CD1c-positive myeloid dendritic cell (primary cell): Measurements from ENCODE around the gene YBX1.
A peak's percentile ranks its signal among the peaks of the same experiment; 100 is the strongest.
"Not testable (repeated sequence)": the region's sequence is repeated elsewhere in the genome, so short reads cannot be mapped to it uniquely, and the experiment has no call there.

Experiments
- DNase-seq: peaks from one replicate; pipeline ENCODE4 v3.0.0-alpha.2; 2016; ENCODE audit errors: extremely low spot score

YBX1 gene

GRCh38 chr1:42689912-42690311 lies 7.7 kb downstream of the YBX1 start:
- DNase-seq, result no peak

DNA sequence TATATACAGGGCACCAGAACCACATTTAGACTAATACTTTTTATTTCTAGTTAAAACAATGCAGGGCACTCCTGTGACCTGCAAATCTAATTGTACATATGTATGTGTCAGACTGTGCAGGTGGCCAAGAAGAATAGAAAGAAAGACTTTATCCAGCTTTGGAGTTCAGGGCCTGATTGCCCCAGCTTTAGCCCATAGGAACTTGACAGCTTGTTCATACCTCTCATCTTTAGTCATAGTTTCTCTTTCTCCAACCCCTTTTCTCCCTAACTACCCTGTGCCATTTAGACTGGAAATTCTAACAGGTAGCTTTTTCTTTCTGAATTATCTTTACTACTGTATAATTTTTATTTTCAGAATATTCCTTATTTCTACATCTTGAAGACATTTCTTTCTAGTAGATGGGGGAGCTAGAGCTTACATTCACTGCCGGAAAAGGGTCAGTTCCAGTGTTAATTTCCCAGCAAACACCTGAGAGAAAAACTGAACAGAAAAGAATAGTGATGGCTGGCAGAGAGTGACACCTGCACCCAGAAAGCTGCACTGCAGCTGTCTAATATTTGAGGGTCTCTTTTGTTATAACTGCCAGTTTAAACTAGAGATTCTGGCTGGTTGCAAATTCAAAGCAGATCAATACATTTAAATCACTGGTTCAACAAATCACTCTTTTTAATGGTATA lies 8.4 kb downstream of the YBX1 start:
- DNase-seq, result no peak

DNA sequence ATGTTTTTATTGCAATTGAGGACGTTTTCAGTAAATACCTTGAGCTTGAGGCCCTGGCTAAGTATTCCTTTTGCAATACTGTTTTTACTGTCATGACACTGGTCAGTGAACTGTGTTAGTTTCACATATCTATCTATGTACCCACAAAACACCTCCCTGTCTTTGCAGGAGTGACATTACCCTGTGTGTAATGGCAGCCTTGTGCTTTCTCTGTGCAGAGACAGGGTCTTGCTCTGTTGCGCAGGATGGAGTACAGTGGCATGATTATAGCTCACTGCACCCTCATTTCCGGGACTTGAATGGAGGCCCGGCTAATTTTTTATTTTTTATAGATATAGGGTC lies 8.9 kb downstream of the YBX1 start:
- no peak for DNase-seq

- DNase-seq, result no peak
Observed at GRCh38 chr1:42692461-42692860, 10.2 kb downstream of the YBX1 start.

DNA sequence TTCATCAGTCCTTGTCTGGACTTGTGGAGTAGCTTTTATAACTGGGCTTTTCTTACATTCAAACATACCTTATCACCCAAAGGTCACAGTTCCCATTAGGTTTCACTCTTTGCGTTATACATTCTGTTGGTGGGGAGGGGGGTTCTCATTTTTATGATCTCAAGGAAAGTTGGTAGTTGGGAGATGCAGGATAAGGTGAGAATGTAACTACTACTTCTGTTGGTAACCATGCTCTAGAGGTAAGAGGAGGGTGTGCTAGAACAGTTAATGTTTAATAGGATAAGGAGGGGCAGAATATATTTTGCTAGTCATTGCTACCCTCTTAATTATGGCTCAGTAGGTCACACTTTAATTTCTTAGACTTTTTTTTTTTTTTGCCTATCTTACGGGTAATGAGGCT lies 10.7 kb downstream of the YBX1 start:
- no peak for DNase-seq

- no peak for DNase-seq
Observed at GRCh38 chr1:42698081-42698813, 16.0 kb downstream of the YBX1 start.

DNA sequence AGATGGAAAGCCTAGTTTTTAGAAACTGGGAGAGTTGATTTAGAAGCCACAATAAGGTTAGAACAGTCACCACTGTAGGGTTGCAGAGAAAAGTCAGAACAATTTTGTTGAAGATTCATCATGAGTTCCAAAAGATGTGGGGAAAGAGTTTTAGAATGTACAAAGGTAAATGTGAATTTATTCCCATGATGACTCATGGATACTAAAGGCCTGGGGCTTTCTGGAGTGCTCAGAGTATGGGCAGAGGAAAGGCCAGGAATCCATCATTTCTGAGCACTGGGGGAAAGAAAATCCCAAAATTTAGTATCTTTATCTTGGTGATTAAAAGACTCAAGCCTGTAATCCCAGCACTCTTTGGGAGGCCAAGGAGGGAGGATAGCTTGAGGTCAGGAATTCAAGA lies 17.8 kb downstream of the YBX1 start:
- no peak for DNase-seq

DNA sequence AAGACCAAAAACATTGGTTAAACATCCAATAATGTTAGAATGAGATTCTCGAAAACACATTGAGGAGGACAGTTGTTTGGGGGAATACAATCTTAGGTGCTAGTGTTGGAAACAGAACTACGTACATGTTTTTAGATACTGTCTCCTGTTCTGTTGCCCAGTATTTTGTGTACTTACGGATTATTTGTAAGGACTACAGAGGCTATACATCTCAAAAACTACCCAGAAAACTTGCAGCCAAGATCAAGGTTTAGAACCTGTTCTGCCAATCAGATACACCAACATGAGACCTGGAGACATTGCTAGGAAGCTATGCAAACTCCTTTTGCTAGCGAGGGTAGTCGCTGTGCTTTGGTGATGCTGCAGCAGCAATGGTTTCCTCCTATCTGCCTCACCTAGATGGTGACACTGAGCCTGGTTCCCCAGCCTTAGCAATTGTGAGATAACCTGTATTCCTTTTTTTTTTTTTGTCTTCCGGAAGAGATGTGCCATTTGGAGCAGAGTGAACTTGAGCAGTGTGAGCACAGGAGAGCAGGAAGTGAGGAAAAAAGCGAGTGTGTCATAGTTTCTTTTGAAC lies 21.8 kb downstream of the YBX1 start:
- DNase-seq, result no peak

DNA sequence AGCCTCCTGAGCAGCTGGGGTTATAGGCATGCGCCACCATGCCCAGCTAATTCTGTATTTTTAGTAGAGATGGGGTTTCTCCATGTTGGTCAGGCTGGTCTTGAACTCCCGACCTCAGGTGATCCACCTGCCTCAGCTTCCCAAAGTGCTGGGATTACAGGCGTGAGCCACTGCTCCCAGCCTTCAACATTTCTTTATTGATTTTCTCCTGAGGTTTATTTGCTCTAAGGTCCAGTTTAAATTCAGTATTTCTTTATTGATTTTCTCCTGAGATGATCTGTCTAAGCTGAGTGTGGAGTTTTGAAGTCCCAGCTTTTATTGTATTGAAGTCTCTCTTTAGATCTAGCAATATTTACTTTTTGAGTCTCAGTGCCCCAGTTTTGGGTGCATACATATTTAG lies 30.6 kb downstream of the YBX1 start:
- not testable (repeated sequence) for DNase-seq

GRCh38 chr1:42713293-42713692 lies 31.1 kb downstream of the YBX1 start:
- DNase-seq, result no peak

DNA sequence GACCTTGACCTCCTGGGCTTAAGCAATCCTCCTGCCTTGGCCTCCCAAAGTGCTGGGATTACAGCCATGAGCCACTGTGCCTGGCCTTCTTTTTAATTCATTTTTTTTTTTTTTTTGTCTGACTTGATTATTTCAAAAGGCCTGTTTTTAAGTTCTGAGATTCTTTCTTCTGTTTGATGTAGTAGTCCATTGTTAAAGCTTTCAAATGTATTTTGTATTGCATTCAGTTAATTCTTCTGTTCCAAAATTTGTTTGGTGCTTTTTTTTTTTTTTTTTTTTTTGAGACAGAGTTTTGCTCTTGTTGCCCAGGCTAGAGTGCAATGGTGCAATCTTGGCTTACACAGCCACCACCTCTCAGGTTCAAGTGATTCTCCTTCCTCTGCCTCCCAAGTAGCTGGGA lies 32.2 kb downstream of the YBX1 start:
- not testable (repeated sequence) for DNase-seq

GRCh38 chr1:42720868-42721267 lies 38.6 kb downstream of the YBX1 start:
- DNase-seq, result no peak

DNA sequence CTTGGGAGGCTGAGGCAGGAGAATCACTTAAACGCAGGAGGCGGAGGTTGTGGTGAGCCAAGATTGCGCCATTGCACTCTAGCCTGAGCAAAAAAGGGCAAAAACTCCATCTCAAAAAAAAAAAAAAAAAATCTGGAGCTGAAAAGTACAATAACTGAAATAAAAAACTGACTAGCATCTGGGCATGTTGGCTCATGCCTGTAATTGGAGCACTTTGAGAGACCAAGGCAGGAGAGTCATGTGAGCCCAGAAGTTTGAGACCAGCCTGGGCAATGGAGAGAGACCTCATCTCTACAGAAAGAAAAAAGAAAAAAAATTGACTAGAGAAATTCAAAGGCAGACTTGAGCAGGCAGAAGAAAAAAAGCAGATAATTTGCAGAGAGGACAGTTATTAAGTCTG lies 39.7 kb downstream of the YBX1 start:
- DNase-seq, result no peak

DNA sequence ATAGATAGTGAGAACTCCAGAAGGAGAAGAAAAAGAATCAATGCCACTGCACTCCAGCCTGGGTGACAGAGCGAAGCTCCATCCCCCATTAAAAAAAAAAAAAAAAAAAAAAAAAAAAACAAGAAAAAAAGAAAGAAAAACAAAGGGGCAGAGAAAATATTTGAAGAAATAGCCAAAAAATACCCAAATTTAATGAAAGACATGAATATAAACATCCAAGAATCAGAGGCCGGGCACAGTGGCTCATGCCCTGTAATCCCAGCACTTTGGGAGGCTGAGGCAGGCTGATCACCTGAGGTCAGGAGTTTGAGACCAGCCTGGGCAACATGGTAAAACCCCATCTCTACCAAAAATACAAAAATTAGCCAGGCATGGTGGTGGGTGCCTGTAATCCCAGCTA lies 40.2 kb downstream of the YBX1 start:
- not testable (repeated sequence) for DNase-seq

GRCh38 chr1:42723511-42723910 lies 41.3 kb downstream of the YBX1 start:
- DNase-seq, result no peak

DNA sequence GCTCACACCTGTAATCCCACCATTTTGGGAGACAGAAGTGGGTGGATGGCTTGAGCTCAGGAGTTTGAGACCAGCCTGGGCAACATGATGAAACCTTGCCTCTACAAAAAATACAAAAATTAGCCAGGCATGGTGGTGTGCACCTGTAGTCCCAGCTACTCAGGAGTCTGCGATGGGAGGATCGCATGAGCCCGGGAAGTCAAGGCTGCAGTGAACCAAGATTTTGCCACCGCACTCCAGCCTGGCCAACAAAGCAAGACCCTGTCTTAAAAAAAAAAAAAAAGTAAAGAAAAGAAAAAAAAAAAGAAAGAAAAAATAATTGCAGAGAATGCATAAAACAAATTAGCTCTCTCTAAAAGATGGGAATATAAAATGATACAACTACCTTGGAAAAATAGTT lies 43.6 kb downstream of the YBX1 start:
- not testable (repeated sequence) for DNase-seq

DNA sequence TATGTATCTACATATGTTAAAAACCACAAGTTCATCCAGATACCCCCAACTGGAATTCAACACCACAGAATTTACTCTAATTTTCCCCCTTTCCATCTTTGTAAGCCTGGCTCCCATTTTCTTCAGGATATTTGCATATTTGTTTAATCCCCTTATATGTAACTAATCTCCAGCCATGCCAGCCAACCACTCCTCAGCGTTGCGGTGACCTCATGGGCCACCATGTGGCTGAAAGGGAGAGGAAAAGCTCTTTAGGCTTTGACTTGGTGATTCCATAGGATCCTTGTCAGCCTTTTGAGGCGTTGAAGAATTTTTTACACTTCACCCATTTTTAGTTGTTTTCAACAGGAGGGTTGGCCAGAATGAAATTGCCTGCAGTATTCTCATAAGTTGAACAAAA lies 47.8 kb downstream of the YBX1 start:
- no peak for DNase-seq

DNA sequence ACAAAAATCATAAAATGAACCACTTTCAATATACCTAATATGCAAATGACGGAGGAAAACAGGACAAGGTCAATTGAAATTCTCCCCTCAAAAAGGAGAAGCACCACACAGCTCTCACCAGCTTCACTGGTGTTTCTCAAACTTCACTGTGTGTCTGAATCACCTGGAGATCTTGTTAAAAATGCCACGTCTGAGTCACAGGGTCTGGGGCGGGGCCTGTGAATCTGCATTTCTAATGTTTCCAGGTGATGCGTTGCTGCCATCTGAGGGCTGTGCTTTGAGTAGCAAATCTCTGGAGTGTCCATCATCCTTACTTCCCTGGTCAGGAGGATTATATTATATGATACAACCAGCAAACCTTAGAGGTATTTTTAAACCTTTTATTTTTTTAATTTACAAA lies 48.8 kb downstream of the YBX1 start:
- DNase-seq, result no peak

- no peak for DNase-seq
Observed at GRCh38 chr1:42731585-42731984, 49.4 kb downstream of the YBX1 start.

- DNase-seq, result peak; percentile 10
Observed at GRCh38 chr1:42732126-42732680, 50.0 kb downstream of the YBX1 start.

DNA sequence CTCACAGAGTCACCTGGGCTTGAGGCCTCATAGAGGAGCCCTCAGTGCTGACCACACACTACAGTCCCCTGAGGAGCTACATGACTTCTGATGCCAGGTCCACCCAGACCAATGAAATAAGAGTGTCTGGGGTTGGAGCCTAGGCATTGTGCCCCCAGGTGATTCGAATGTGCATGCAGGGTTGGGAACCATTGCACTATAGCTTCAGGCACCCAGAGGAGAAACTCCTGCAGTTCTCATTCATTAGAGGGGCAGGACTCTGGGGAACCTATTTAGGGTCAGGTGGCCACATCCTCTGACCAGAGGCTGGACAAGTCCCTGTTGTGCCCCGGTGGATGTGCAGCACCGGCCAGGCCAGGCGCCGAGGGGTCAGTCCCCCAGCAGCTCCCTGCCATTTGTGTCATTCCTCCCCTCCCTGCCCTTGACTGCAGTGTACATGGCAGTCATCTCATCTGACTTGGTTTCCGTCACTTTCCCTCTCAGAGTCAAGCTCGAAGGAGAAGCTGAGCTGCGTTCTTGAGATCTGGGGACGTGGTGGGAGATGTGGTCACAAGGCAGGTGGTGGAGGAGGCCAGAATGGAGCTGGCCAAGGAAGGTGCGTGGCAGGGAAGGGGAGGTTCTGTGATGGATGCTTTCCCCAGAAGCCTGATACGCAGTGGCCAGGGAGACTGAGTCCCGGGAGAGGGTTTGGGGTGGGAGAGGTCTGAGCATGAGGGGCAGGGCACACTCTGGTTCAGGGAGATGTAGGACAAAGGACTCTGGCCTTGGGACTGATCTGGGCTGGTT lies 51.4 kb downstream of the YBX1 start:
- DNase-seq, result no peak
